ENCODE data around the gene CDC42BPG. TPM values are rescaled to one million over a fixed set of nuclear protein-coding genes. Genes with fewer than 3 reads are reported as not detected.

The CDC42BPG gene
- total and polyA plus RNA-seq, 9 donors, result 0.35 to 9.5 (median 3.2) TPM

- 81 to 86% (median 84%) methylated on average over 15 of the region's 15 CpGs for WGBS, 3 donors
- Histone ChIP-seq H3K9me3 (no peaks in the 10 kb centered on the region), H3K4me1 (ENCODE audit: insufficient read depth) (peaks cover 1% of the 10 kb centered on the region), H3K4me3 (no peak overlapping the region), H3K27me3 (no peaks in the 10 kb centered on the region), H3K36me3 (no peaks in the 10 kb centered on the region), H3K27ac (no peak overlapping the region)
- TF ChIP-seq EP300 (IDR thresholded peaks at IDR 0.05), result no peak
- TF ChIP-seq CTCF (IDR thresholded peaks at IDR 0.05), result no peak
- no peak for TF ChIP-seq POLR2A (IDR thresholded peaks at IDR 0.05)
- DNase-seq, result no peak
- intact Hi-C loops (cut with DNase I), result loop anchor here in 1 of 4 donors (5.0 kb wide), 1 partner anchor 38 kb away; no protein-coding TSS in a partner anchor
These were observed 41.2 kb upstream of the CDC42BPG start for GRCh38 chr11:64885367-64886286.

GRCh38 chr11:64884019-64884418, 39.6 kb upstream of the CDC42BPG start:
- TF ChIP-seq POLR2A (IDR thresholded peaks at IDR 0.05) (no peak), EP300 (IDR thresholded peaks at IDR 0.05) (no peak), CTCF (IDR thresholded peaks at IDR 0.05) (no peak)
- H3K27ac ChIP-seq, result no peak overlapping the region
- no peak overlapping the region for H3K4me3 ChIP-seq
- WGBS, 3 donors, result 90 to 91% (median 90%) methylated on average over 8 of the region's 8 CpGs
- intact Hi-C loops (cut with DNase I), result no loop called here
- H3K4me1 ChIP-seq (ENCODE audit: insufficient read depth), result peaks cover 3% of the 10 kb centered on the region
- H3K36me3 ChIP-seq, result no peaks in the 10 kb centered on the region
- H3K9me3 ChIP-seq, result no peaks in the 10 kb centered on the region
- DNase-seq, result no peak
- no peaks in the 10 kb centered on the region for H3K27me3 ChIP-seq

GRCh38 chr11:64883575-64883974, 39.1 kb upstream of the CDC42BPG start:
- H3K9me3 ChIP-seq, result no peaks in the 10 kb centered on the region
- intact Hi-C loops (cut with DNase I), result no loop called here
- no peak overlapping the region for H3K4me3 ChIP-seq
- no peaks in the 10 kb centered on the region for H3K27me3 ChIP-seq
- peaks cover 3% of the 10 kb centered on the region for H3K4me1 ChIP-seq (ENCODE audit: insufficient read depth)
- 76 to 88% (median 78%) methylated on average over 5 of the region's 5 CpGs for WGBS, 3 donors
- TF ChIP-seq EP300 (IDR thresholded peaks at IDR 0.05) (no peak), POLR2A (IDR thresholded peaks at IDR 0.05) (no peak), CTCF (IDR thresholded peaks at IDR 0.05) (no peak)
- no peaks in the 10 kb centered on the region for H3K36me3 ChIP-seq
- no peak for DNase-seq
- H3K27ac ChIP-seq, result no peak overlapping the region

- H3K4me3 ChIP-seq, result no peak overlapping the region
- intact Hi-C loops (cut with DNase I), result no loop called here
- TF ChIP-seq CTCF (IDR thresholded peaks at IDR 0.05) (no peak), POLR2A (IDR thresholded peaks at IDR 0.05) (no peak), EP300 (IDR thresholded peaks at IDR 0.05) (no peak)
- WGBS, 3 donors, result 21 to 26% (median 22%) methylated on average over 5 of the region's 5 CpGs
- no peak for DNase-seq
- no peak overlapping the region for H3K27ac ChIP-seq
- no peaks in the 10 kb centered on the region for H3K27me3 ChIP-seq
- no peaks in the 10 kb centered on the region for H3K36me3 ChIP-seq
- H3K4me1 ChIP-seq (ENCODE audit: insufficient read depth), result peaks cover 2% of the 10 kb centered on the region
- H3K9me3 ChIP-seq, result no peaks in the 10 kb centered on the region
These were observed 37.8 kb upstream of the CDC42BPG start for GRCh38 chr11:64882243-64882642.
